ENCODE measurements around the gene DIP2C.

Gene DIP2C

GRCh38 chr10:510415-510881, 179.0 kb downstream of the DIP2C start:
- no peak for DNase-seq

- no peak for DNase-seq
Observed at GRCh38 chr10:509361-510102, 179.9 kb downstream of the DIP2C start.

- DNase-seq = no peak
Observed at GRCh38 chr10:508726-509125, 180.7 kb downstream of the DIP2C start.

- no peak for DNase-seq
Observed at GRCh38 chr10:507908-508444, 181.5 kb downstream of the DIP2C start.

- no peak for DNase-seq
Observed at GRCh38 chr10:507355-507699, 182.1 kb downstream of the DIP2C start.

GRCh38 chr10:506451-507354, 182.8 kb downstream of the DIP2C start:
- DNase-seq = no peak

GRCh38 chr10:505419-505818, 184.0 kb downstream of the DIP2C start:
- DNase-seq = no peak

- DNase-seq = no peak
Observed at GRCh38 chr10:504806-505205, 184.7 kb downstream of the DIP2C start.

- no peak for DNase-seq
Observed at GRCh38 chr10:504121-504611, 185.3 kb downstream of the DIP2C start.

GRCh38 chr10:501596-501995, 187.9 kb downstream of the DIP2C start:
- DNase-seq = no peak

GRCh38 chr10:500876-501275, 188.6 kb downstream of the DIP2C start:
- DNase-seq = no peak

- DNase-seq = no peak
Observed at GRCh38 chr10:499991-500390, 189.5 kb downstream of the DIP2C start.

GRCh38 chr10:498760-499435, 190.6 kb downstream of the DIP2C start:
- DNase-seq = no peak

- DNase-seq = no peak
Observed at GRCh38 chr10:497898-498451, 191.5 kb downstream of the DIP2C start.

GRCh38 chr10:497289-497688, 192.2 kb downstream of the DIP2C start:
- DNase-seq = no peak

GRCh38 chr10:494556-494955, 194.9 kb downstream of the DIP2C start:
- DNase-seq = no peak

GRCh38 chr10:494149-494542, 195.3 kb downstream of the DIP2C start:
- no peak for DNase-seq

GRCh38 chr10:493391-494148, 195.9 kb downstream of the DIP2C start:
- no peak for DNase-seq

GRCh38 chr10:492836-493235, 196.6 kb downstream of the DIP2C start:
- DNase-seq = no peak

- no peak for DNase-seq
Observed at GRCh38 chr10:491667-492424, 197.6 kb downstream of the DIP2C start.

- no peak for DNase-seq
Observed at GRCh38 chr10:490891-491571, 198.4 kb downstream of the DIP2C start.

Measured in activated T-cell treated with anti-CD3 and anti-CD28 coated beads, Interleukin-2, amount 50 U/mL, for 1 hour (primary cell).